GF-D8 (cell line): ENCODE data around the gene TNRC6A.
"Not testable (repeated sequence)": the region's sequence is repeated elsewhere in the genome, so short reads cannot be mapped to it uniquely, and the experiment has no call there.

Experiments
- DNase-seq: peaks from one replicate; lab custom pipeline; 2025; lab: John Stamatoyannopoulos, UW

TNRC6A gene

GRCh38 chr16:24815021-24815420 is 85.6 kb downstream of the TNRC6A start:
- no peak for DNase-seq

GRCh38 chr16:24816688-24817087 is 87.2 kb downstream of the TNRC6A start:
- no peak for DNase-seq

GRCh38 chr16:24819462-24820040 is 90.1 kb downstream of the TNRC6A start:
- no peak for DNase-seq

GRCh38 chr16:24820522-24820921 is 91.1 kb downstream of the TNRC6A start:
- DNase-seq = peak; percentile 2

GRCh38 chr16:24821129-24821528 is 91.7 kb downstream of the TNRC6A start:
- DNase-seq = no peak

- no peak for DNase-seq
These were observed 93.1 kb downstream of the TNRC6A start for GRCh38 chr16:24822542-24822941.

- DNase-seq = no peak
These were observed 93.5 kb downstream of the TNRC6A start for GRCh38 chr16:24822974-24823373.

GRCh38 chr16:24825696-24826095 is 96.2 kb downstream of the TNRC6A start:
- DNase-seq = no peak

- no peak for DNase-seq
These were observed 96.7 kb downstream of the TNRC6A start for GRCh38 chr16:24826096-24826690.

- DNase-seq = no peak
These were observed 97.5 kb downstream of the TNRC6A start for GRCh38 chr16:24826817-24827566.

GRCh38 chr16:24829153-24829552 is 99.7 kb downstream of the TNRC6A start:
- no peak for DNase-seq

GRCh38 chr16:24833352-24833751 is 103.9 kb downstream of the TNRC6A start:
- DNase-seq = no peak

- DNase-seq = no peak
These were observed 105.2 kb downstream of the TNRC6A start for GRCh38 chr16:24834459-24835335.

GRCh38 chr16:24836836-24837235 is 107.4 kb downstream of the TNRC6A start:
- no peak for DNase-seq

- no peak for DNase-seq
These were observed 108.5 kb downstream of the TNRC6A start for GRCh38 chr16:24837969-24838368.

- peak; percentile 50 for DNase-seq
These were observed 109.3 kb downstream of the TNRC6A start for GRCh38 chr16:24838554-24839266.

- DNase-seq = no peak
These were observed 110.0 kb downstream of the TNRC6A start for GRCh38 chr16:24839347-24839972.

- no peak for DNase-seq
These were observed 111.8 kb downstream of the TNRC6A start for GRCh38 chr16:24841291-24841690.

- DNase-seq = no peak
These were observed 114.9 kb downstream of the TNRC6A start for GRCh38 chr16:24844101-24845030.

GRCh38 chr16:24845031-24845365 is 115.5 kb downstream of the TNRC6A start:
- DNase-seq = not testable (repeated sequence)
